Measurements from ENCODE around the gene HDLBP.

DNA sequence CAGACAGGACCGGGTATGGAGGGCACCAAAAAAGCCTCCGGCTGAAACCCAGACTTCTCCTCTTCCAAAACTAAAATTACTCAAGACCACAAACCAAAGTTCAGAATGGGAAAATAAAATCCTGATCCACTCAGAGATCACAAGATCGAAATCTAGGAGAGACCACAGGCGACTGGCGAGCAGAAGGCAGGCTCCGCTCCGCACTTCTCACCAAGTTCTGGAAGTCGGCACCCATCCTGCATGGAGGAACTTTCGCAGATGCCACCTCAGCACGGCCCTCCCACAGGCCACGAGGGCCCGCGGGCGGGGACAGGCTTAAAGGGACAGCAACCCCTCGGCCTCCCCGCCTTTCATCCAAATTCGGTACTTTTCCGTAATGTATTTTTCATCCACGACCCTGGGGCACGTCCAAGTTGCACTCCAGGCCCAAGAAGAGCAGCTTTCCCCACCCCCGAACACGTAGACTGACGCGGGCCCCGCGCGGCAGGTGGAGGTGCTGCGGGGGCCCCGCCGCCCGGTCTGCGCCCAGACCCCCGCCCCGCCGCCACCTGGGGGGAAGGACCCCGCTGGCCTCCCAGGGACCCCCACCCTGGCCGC is 43.7 kb downstream of the HDLBP start:
- TF ChIP-seq POLR2A (IDR thresholded peaks at IDR 0.05): peak in 1 of 2 donors; percentile 46
- TF ChIP-seq, protein P1, sequence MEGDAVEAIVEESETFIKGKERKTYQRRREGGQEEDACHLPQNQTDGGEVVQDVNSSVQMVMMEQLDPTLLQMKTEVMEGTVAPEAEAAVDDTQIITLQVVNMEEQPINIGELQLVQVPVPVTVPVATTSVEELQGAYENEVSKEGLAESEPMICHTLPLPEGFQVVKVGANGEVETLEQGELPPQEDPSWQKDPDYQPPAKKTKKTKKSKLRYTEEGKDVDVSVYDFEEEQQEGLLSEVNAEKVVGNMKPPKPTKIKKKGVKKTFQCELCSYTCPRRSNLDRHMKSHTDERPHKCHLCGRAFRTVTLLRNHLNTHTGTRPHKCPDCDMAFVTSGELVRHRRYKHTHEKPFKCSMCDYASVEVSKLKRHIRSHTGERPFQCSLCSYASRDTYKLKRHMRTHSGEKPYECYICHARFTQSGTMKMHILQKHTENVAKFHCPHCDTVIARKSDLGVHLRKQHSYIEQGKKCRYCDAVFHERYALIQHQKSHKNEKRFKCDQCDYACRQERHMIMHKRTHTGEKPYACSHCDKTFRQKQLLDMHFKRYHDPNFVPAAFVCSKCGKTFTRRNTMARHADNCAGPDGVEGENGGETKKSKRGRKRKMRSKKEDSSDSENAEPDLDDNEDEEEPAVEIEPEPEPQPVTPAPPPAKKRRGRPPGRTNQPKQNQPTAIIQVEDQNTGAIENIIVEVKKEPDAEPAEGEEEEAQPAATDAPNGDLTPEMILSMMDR (IDR thresholded peaks at IDR 0.05 in 4 of 5, conservative IDR thresholded peaks at IDR 0.05 in 1 of 5): no peak

Measured in gastrocnemius medialis (tissue), 4 donors.